WERI-Rb-1 (cell line): Measurements from ENCODE around the gene ARHGAP25.
A peak's percentile ranks its signal among the peaks of the same experiment; 100 is the strongest.

ENCODE experiments used
- DNase-seq: peaks from one replicate; pipeline ENCODE4 v3.0.0-alpha.2; 2020
- H3K27ac ChIP-seq: fragments of 250-450 bp; sonication (Bioruptor Pico); 2 replicates; pipeline ENCODE4 v1.5.1; 2020; ENCODE audit warnings: mild to moderate bottlenecking, moderate library complexity
- H3K27me3 ChIP-seq: fragments of 250-450 bp; sonication (Bioruptor Pico); 2 replicates; pipeline ENCODE4 v1.5.1; 2021; ENCODE audit warnings: mild to moderate bottlenecking, low read depth, moderate library complexity; ENCODE audit not compliant: insufficient read depth, severe bottlenecking
- H3K36me3 ChIP-seq: fragments of 250-450 bp; sonication (Bioruptor Pico); 2 replicates; pipeline ENCODE4 v1.5.1; 2020; ENCODE audit warnings: mild to moderate bottlenecking, moderate library complexity
- H3K4me3 ChIP-seq: 2 replicates; pipeline ENCODE4 v1.5.1; 2011; ENCODE audit warnings: low read depth, mild to moderate bottlenecking, control low read depth, low read length
- H3K9me3 ChIP-seq: fragments of 250-450 bp; sonication (Bioruptor Pico); 2 replicates; pipeline ENCODE4 v1.5.1; 2021; ENCODE audit warnings: mild to moderate bottlenecking, moderate library complexity; ENCODE audit not compliant: severe bottlenecking
- CTCF ChIP-seq: IDR thresholded peaks from 2 replicates; pipeline ENCODE4 v1.5.1; 2011; ENCODE audit warnings: low read depth, mild to moderate bottlenecking, control low read depth, inconsistent platforms, low read length

ARHGAP25 gene

DNA sequence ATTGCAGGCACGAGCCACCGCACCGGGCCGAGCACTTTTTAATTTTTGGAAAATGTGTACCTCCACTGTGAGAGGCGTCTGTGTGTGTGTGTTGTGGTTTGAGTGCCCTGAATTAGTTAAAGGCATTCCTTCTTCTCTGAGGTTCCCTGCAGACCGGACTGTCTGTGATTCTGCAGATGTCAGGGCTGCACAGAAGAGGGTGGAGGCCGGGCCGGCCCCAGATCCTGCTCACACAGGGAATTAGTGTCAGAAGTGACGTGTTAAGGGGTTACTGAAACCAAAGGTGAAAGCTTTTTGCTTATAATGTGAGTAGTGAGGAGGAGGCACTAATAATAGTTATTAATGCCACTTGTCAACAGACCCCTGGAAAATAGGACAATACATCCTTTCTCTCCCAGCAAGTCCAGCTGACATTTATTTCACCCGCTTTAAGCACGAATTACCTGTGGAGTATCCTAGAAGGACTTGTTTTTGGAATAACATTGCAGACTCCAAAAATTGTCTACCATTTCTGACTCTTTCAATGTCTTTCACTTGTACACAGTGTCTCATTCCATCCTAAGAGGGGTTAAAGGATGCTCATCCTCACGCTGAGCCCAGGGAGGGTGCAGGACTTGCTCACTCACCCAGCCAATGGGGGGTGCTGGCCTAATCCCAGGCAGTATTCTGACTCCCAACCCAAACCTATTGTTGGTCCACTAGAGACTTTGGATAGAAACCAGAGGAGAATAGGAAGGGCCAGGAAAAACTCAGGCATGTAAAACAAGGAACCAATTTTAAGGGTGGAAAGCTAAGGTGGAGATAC lies 16.2 kb downstream of the ARHGAP25 start:
- H3K9me3 ChIP-seq, result no peaks in the 10 kb centered on the region
- H3K27ac ChIP-seq, result no peak overlapping the region
- TF ChIP-seq CTCF, result no peak
- no peak overlapping the region for H3K4me3 ChIP-seq
- no peaks in the 10 kb centered on the region for H3K36me3 ChIP-seq
- H3K27me3 ChIP-seq, result peaks cover 30% of the 10 kb centered on the region
- no peak for DNase-seq

- no peaks in the 10 kb centered on the region for H3K36me3 ChIP-seq
- no peak overlapping the region for H3K27ac ChIP-seq
- peaks cover 33% of the 10 kb centered on the region for H3K27me3 ChIP-seq
- H3K9me3 ChIP-seq, result no peaks in the 10 kb centered on the region
- peak; percentile 90 for DNase-seq
- no peak overlapping the region for H3K4me3 ChIP-seq
- peak; percentile 97 for TF ChIP-seq CTCF
Measured at GRCh38 chr2:68751397-68752339, 17.1 kb downstream of the ARHGAP25 start.

GRCh38 chr2:68753318-68753717 lies 18.7 kb downstream of the ARHGAP25 start:
- no peak overlapping the region for H3K27ac ChIP-seq
- no peak overlapping the region for H3K4me3 ChIP-seq
- H3K27me3 ChIP-seq, result peaks cover 25% of the 10 kb centered on the region
- TF ChIP-seq CTCF, result no peak
- H3K9me3 ChIP-seq, result no peaks in the 10 kb centered on the region
- DNase-seq, result no peak
- H3K36me3 ChIP-seq, result no peaks in the 10 kb centered on the region

- Histone ChIP-seq H3K27me3 (peaks cover 32% of the 10 kb centered on the region), H3K36me3 (no peaks in the 10 kb centered on the region), H3K9me3 (no peaks in the 10 kb centered on the region), H3K27ac (no peak overlapping the region), H3K4me3 (no peak overlapping the region)
- TF ChIP-seq CTCF, result no peak
- no peak for DNase-seq
Measured at GRCh38 chr2:68755071-68755470, 20.5 kb downstream of the ARHGAP25 start.

DNA sequence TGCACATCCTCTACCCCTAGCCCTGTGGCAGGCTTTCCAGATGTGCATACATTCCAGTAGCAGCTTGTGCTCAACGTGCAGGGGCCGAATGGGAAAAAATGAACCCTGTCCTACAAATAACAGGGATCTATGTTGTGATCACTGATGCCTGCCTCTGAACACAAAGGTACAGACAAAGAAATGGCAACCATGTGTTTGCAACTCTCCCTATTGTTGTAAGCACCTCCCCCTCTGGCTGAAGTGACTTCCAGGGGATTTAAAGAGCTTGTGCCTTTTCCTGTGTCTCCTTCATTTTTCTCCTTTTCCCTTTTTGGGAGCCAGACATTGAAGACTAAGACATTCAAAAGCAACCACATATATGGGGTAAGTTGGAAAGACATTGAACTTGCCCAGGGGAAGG lies 21.6 kb downstream of the ARHGAP25 start:
- no peak overlapping the region for H3K4me3 ChIP-seq
- H3K36me3 ChIP-seq, result no peaks in the 10 kb centered on the region
- H3K9me3 ChIP-seq, result no peaks in the 10 kb centered on the region
- DNase-seq, result no peak
- no peak overlapping the region for H3K27ac ChIP-seq
- no peak for TF ChIP-seq CTCF
- H3K27me3 ChIP-seq, result peaks cover 40% of the 10 kb centered on the region
